GM18508 (cell line): ENCODE results near the gene MRPL58.
A peak's percentile ranks its signal among the peaks of the same experiment; 100 is the strongest.
"Not testable (repeated sequence)": the region's sequence is repeated elsewhere in the genome, so short reads cannot be mapped to it uniquely, and the experiment has no call there.

ENCODE experiments used
- ATAC-seq: cut with Tn5 transposase; IDR thresholded peaks from one replicate; pipeline ENCODE4 v1.9.1; 2021; ENCODE audit warnings: moderate number of reproducible peaks; ENCODE audit not compliant: insufficient read depth, unreplicated experiment

The MRPL58 gene

GRCh38 chr17:75044716-75045115 is 32.2 kb downstream of the MRPL58 start:
- no peak for ATAC-seq

GRCh38 chr17:75045946-75046406 is 33.5 kb downstream of the MRPL58 start:
- not testable (repeated sequence) for ATAC-seq

DNA sequence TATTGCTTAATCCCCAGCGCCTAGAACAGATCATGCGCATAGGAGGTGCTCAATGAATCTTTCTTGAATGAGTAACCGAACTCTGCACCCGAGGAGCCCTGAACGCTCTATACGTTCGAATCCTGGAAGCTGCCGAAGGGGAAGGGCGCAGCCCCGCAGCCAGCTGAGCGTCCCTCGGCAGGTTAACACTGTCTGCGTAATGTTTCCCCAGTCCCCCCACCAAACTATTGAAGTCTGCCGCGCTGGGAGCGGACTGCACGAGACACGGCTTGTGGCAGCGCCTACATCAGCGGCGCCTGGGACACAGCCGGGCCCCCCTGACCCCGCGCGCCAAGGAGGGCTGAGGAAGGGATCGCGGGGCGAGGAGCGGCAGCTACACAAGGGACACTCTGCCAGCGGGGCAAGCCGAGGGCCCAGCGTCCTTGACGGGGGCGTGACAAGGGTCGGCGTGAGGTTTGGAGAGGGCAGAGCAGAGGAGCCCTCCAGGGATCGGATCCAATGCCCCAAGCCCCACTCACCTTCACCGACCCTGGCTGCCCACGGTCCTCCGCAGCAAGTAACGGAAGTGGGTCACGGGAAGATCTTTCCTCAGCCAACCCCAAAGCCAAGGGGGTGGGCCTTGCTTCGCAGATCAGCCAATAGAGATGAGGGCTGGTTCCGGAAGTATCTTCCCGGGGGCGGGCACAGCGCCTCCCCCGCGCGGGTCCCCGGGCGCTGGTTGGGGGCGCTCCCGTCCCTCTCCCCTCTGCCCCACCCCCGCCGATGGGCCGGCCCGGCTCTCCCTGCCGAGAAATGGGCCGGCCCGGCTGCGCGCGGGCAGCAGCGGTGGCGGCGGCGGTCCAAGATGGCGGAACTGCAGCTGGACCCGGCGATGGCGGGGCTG is 34.2 kb downstream of the MRPL58 start, which contains the start of the genes ATP5PD and KCTD2:
ATP5PD (minus strand) TSS at position 563 of the 883 bp plus-strand sequence. CDS start 4,319 bp downstream, outside the sequence.
KCTD2 (plus strand) TSS at position 819 of the 883 bp plus-strand sequence; CDS start at position 845, 26 bp downstream.
- peak; percentile 77 for ATAC-seq

GRCh38 chr17:75047398-75048098 is 35.1 kb downstream of the MRPL58 start:
- no peak for ATAC-seq

DNA sequence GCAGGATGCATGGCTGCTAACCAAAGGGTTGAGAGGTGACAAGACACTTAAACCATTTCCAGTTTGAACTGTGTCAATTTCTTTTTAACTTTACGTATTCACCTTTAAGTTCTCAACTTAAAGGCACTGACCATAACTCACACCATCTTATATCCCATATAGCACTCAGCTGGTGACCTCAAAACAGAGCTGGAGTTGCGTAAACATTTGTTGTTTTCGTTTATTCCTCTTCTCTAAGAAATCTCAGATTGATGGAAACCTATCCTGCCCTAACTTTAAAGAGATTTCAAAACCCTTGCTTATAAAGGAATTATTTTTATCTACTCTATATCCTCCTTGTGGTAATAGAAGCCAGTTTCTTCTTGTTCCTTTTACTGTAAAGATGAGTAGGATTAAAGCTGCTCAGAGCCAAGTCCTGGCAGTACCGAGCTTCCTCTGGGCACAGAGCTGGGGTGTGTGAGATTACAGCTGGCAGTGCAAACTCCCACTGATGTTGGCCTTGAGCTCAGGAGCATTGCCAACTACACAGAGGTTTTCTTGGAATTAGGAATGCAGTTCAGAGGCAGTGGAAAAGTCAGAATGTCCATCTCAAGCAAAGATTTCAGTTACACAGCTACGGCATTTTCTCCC is 35.9 kb downstream of the MRPL58 start:
- no peak for ATAC-seq

GRCh38 chr17:75049057-75049456 is 36.6 kb downstream of the MRPL58 start:
- ATAC-seq: no peak

GRCh38 chr17:75049706-75050105 is 37.2 kb downstream of the MRPL58 start:
- no peak for ATAC-seq

- ATAC-seq: no peak
Measured at GRCh38 chr17:75051941-75052340, 39.5 kb downstream of the MRPL58 start.

DNA sequence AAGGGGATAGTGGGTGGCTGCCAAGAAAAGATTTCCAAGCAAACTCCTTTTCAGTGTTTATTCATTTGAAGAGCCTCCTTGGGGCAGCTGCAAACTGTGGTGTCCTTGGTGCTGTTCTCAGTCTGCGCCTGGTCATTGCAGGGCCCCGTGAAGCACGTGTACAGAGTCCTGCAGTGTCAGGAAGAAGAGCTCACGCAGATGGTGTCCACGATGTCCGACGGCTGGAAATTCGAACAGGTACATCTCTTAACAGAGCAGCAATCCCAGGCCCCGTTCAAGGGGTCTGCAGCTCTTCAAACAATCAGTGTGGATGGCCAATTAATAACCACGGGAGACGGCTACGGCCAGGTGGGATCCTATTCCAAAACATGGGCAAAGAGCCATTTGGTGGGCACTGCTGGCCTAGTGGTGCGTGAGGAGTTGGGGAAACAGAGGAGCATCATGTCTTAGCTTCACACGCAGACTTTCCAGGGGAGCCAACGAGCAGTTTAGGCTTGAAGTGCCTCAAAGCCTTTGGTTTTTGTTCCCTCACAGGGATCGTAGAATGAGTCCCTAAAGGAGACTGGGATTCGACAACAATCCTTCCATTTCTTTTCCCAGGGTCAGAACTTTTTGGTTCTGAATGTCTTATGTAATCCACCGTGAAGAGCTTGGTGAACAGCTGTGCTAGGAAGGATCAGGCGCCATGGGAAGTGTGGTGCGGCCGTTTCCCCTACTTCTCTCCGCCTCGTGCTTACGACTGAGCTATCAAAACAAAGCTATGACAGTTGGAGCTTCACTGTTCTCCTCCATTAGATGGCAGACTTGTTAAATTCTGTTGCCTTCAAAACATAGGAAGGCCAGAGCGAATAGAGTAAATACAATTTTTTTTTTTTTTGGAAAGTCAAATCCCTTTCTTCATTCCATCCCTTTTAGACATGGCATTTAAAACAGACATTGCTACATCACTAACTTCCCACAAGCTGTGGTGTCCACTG is 47.2 kb downstream of the MRPL58 start:
- no peak for ATAC-seq

DNA sequence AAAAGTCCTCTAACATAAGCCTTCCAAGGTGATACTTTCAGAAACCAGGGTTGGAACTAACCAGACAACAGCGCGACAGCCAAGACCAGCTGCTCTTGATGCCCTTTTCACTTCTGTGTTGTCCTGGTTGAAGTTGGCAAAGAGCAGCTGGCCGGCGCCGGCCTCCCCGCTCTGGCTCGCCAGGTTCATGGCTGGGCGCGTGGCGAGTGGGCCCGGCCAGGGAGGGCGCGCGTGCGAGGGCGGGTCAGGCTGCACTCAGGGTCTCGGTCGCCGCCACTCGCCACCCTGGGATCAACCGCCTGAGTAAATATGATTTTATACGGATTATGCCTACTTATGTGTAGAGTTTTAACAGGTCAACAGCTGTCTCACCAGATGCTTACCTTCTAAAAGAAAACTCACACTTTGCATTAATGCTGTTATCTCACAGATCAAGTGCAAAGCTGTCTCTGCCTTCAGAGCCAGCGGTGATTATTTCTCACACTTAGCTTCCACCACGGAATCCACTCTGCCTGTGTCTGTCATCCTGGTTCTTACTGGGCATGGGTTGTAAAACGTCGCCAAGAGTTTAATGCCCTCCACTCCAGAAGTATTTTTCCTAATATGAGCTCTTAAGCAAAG is 48.1 kb downstream of the MRPL58 start:
- ATAC-seq: no peak

DNA sequence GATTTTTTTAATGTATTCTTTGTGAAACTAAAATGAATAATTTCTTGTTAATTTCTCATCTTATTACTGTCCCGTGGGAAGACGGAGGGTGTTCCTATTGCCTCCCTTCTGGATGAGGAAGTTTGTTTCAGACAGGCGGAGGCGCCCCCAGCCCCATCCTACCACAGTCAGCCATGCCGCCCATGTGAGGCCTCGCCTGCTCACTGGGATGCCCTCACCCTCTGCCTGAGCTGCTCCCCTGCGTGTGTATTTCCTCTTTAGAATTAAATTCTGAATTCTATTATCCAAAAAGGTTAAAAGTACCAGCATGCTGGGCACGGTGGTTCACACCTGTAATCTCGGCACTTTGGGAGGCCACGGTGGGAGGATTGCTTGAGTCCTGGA is 48.6 kb downstream of the MRPL58 start:
- no peak for ATAC-seq

DNA sequence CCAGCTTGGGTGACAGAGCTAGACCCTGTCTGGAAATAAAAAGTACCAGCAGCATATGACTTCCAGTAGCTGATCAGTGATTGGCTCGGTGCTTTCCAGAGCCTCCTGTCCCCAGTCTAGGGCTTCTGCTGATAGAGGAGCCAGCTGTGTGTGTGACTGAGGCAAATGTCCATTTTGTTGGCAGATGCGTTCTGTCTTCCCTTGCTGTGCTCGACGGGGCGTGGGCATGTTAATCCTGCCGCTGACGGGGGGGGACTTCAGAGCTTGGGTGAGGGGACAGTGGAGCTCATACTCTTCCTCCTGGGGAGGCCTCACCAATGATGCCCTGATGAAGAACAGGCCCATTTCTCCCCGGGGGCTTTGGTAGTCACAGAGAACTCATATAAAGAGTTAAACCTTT is 49.1 kb downstream of the MRPL58 start:
- no peak for ATAC-seq

- ATAC-seq: no peak
Measured at GRCh38 chr17:75063201-75063600, 50.7 kb downstream of the MRPL58 start.

GRCh38 chr17:75063626-75064025 is 51.2 kb downstream of the MRPL58 start:
- no peak for ATAC-seq

- ATAC-seq: no peak
Measured at GRCh38 chr17:75064040-75064439, 51.6 kb downstream of the MRPL58 start.

DNA sequence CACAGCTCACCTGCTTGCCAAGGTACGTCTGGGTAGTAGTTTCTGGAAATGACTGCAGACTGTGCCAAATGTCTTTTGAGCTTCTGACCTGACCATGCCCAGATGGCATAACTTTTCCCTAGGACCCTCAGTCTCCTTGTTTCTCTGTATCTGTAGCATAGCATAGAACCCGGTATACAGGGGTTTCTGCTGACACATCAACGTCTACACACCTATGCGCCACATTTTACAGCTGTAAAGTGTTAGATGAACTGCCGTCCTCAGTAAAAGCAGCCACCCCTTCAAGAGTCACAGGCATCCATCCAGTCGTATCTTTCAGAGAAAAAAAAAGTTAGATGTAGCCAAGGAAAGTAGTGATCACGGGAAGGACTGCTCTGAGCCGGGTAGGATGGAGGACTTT is 52.0 kb downstream of the MRPL58 start:
- no peak for ATAC-seq

DNA sequence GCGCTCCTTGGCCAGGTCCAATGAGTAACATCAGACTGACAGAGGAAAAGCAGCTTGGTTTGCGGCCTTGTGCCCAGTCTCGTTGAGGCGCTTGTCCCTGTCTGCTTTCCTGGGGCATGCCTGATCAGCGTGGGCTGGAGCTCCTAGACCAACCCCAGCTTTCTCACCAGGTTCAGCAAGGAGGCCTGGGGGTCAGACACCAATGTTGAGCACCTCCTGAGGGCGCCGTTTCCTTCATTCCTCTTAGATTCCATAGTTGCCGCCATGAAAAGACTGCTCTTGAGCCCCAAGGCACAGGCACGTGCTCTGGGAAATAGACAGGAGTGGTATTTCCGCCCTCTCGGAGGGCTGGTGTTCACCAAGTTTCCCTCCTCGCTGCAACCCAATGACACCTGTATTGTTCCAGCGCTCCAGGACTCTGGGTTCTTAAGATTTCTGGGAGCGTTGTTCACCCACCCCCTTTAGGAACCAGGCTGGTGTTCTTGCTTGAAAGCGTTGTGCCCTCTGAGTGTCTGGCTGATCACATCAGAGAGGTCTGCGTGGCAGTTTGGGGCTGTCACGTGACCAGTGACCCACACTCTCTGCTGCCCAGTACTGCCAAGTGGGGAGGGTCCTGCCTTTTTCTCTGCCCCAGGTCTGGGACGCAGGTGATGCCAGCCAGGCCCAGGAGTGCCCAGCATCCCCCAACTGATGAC is 52.5 kb downstream of the MRPL58 start:
- ATAC-seq: no peak

- no peak for ATAC-seq
Measured at GRCh38 chr17:75065562-75066151, 53.2 kb downstream of the MRPL58 start.
